Measurements from ENCODE around the gene LSG1. TPM values are rescaled to one million over a fixed set of nuclear protein-coding genes. Genes with fewer than 3 reads are reported as not detected.

LSG1 gene
- total RNA-seq, 4 donors from 2014 or later = 42.9 to 120 (median 81.9) TPM

- no peak overlapping the region for H3K4me3 ChIP-seq
- H3K27ac ChIP-seq = no peak overlapping the region
- no peaks in the 10 kb centered on the region for H3K27me3 ChIP-seq
- no peak for TF ChIP-seq CTCF (IDR thresholded peaks at IDR 0.05)
- no peak for TF ChIP-seq POLR2A (IDR thresholded peaks at IDR 0.05)
- H3K36me3 ChIP-seq = peaks cover 0 to 12% (median 0%) of the 10 kb centered on the region in 3 donors
- no peaks in the 10 kb centered on the region for H3K9me3 ChIP-seq
- no peaks in the 10 kb centered on the region for H3K4me1 ChIP-seq
- DNase-seq = no peak
Observed at GRCh38 chr3:194604126-194604525, 67.9 kb downstream of the LSG1 start.

- no peak for TF ChIP-seq POLR2A (IDR thresholded peaks at IDR 0.05)
- no peak for TF ChIP-seq CTCF (IDR thresholded peaks at IDR 0.05)
Observed at GRCh38 chr3:194602669-194603171, 69.3 kb downstream of the LSG1 start.

GRCh38 chr3:194598771-194599557 is 73.0 kb downstream of the LSG1 start:
- TF ChIP-seq POLR2A (IDR thresholded peaks at IDR 0.05) (no peak), CTCF (IDR thresholded peaks at IDR 0.05) (no peak)
- Histone ChIP-seq H3K4me3 (no peak overlapping the region), H3K27me3 (no peaks in the 10 kb centered on the region), H3K36me3 (peaks cover 0 to 8% (median 0%) of the 10 kb centered on the region in 3 donors), H3K4me1 (no peaks in the 10 kb centered on the region), H3K27ac (no peak overlapping the region), H3K9me3 (no peaks in the 10 kb centered on the region)
- DNase-seq = no peak

More at GRCh38 chr3:194602669-194603171, 69.3 kb downstream of the LSG1 start:
- Histone ChIP-seq H3K9me3 (no peaks in the 10 kb centered on the region), H3K4me1 (no peaks in the 10 kb centered on the region), H3K4me3 (no peak overlapping the region), H3K27me3 (no peaks in the 10 kb centered on the region), H3K27ac (no peak overlapping the region), H3K36me3 (peaks cover 0 to 12% (median 0%) of the 10 kb centered on the region in 3 donors)
- no peak for DNase-seq

- DNase-seq = no peak
- Histone ChIP-seq H3K27me3 (no peaks in the 10 kb centered on the region), H3K9me3 (no peaks in the 10 kb centered on the region), H3K36me3 (peaks cover 0 to 6% (median 0%) of the 10 kb centered on the region in 3 donors), H3K4me3 (no peak overlapping the region), H3K4me1 (no peaks in the 10 kb centered on the region), H3K27ac (no peak overlapping the region)
- TF ChIP-seq POLR2A (IDR thresholded peaks at IDR 0.05) = no peak
- no peak for TF ChIP-seq CTCF (IDR thresholded peaks at IDR 0.05)
Observed at GRCh38 chr3:194596906-194597305, 75.1 kb downstream of the LSG1 start.

- Histone ChIP-seq H3K27ac (no peak overlapping the region), H3K9me3 (no peaks in the 10 kb centered on the region), H3K4me1 (no peaks in the 10 kb centered on the region), H3K36me3 (no peaks in the 10 kb centered on the region), H3K4me3 (no peak overlapping the region), H3K27me3 (no peaks in the 10 kb centered on the region)
- TF ChIP-seq POLR2A (IDR thresholded peaks at IDR 0.05) (no peak), CTCF (IDR thresholded peaks at IDR 0.05) (no peak)
- DNase-seq = no peak
Observed at GRCh38 chr3:194592798-194593752, 78.9 kb downstream of the LSG1 start.

Small RNA genes within 50 kb of the gene (small RNA-seq; reads per million reads assigned to genes)
- 0 reads per million in 2 donors for gene AC046143.2

Other genes starting within 250 kb of the LSG1 start
- gene ATP13A3, start 185.2 kb downstream of the LSG1 start, total RNA-seq = 10 to 100 TPM; 54.3 to 67.2 (median 58.2) TPM
- gene TMEM44, start 38.8 kb downstream of the LSG1 start, total RNA-seq = 10 to 100 TPM in 3 of 4 donors, 1 to 10 TPM in 1; 7.7 to 51.2 (median 23.5) TPM
- gene FAM43A, start 13.7 kb upstream of the LSG1 start, total RNA-seq = 10 to 100 TPM in 1 of 4 donors, 1 to 10 TPM in 3; 4.1 to 27.5 (median 8.9) TPM